Astrocyte of the cerebellum (primary cell): ENCODE measurements around the gene PLEKHA8.
A peak's percentile ranks its signal among the peaks of the same experiment; 100 is the strongest.

Experiments used
- DNase-seq: peaks from one replicate; pipeline ENCODE4 v3.0.0-alpha.2; 2011; ENCODE audit warnings: low read depth
- H3K4me3 ChIP-seq: 2 replicates; pipeline ENCODE4 v1.5.1; 2011; ENCODE audit warnings: mild to moderate bottlenecking, low read depth, low read length, moderate library complexity
- CTCF ChIP-seq: IDR thresholded peaks from 2 replicates; pipeline ENCODE4 v1.5.1; 2012; ENCODE audit warnings: low read length, low read depth, moderate library complexity, mild to moderate bottlenecking; ENCODE audit errors: missing control alignments
- in situ Hi-C: cut with HindIII; loops from 2 replicates; pipeline ENCODE4 v1.10.0; 2017; ENCODE audit warnings: low sequenced_read_pairs

Gene PLEKHA8

GRCh38 chr7:30068117-30068516 is 39.9 kb downstream of the PLEKHA8 start:
- TF ChIP-seq CTCF = no peak
- no peak overlapping the region for H3K4me3 ChIP-seq
- in situ Hi-C loops = loop anchor here (25.0 kb wide), 1 partner anchor 331 kb away; no protein-coding TSS in a partner anchor
- DNase-seq = peak; percentile 51

DNA sequence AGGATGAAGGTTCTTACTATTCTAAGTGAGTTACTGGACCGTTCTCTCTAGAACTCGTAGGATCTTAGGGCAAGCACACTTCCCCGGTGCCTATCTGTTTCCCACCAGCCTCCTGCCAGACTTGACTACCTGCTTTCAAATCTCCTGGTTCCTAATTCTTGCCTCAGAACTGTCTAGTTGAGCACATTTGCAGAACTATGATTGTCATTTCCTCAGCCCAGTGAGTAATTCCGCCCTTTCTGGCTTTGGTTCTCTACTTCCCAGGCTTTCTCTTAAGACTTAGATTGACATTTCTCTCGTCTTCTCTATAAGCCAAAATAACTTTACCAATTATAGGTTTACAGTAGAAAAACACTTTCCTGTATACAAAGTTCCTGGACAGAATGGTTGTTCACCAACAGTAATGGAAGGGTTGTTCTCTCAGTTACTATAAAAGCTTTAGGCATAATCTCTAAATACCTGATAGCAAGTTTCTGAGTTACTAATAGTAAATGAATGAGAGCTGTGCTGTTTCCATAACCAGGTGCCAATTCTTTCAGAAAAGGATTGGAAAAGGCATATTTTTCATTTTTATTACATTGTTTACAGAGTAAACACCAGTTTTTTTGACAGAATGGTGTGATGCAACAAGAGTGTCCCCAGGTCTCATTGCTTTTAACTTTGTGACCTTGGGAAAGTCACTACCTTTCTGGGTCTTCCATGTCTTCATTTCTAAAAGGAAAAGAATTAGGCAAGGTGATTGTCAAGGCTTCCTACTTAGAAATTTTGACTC is 41.1 kb downstream of the PLEKHA8 start:
- no peak overlapping the region for H3K4me3 ChIP-seq
- no peak for TF ChIP-seq CTCF
- in situ Hi-C loops = loop anchor here (25.0 kb wide), 1 partner anchor 332 kb away; no protein-coding TSS in a partner anchor
- DNase-seq = no peak

GRCh38 chr7:30070052-30070451 is 41.8 kb downstream of the PLEKHA8 start:
- no peak overlapping the region for H3K4me3 ChIP-seq
- in situ Hi-C loops = loop anchor here (25.0 kb wide), 1 partner anchor 333 kb away; no protein-coding TSS in a partner anchor
- TF ChIP-seq CTCF = no peak
- no peak for DNase-seq

DNA sequence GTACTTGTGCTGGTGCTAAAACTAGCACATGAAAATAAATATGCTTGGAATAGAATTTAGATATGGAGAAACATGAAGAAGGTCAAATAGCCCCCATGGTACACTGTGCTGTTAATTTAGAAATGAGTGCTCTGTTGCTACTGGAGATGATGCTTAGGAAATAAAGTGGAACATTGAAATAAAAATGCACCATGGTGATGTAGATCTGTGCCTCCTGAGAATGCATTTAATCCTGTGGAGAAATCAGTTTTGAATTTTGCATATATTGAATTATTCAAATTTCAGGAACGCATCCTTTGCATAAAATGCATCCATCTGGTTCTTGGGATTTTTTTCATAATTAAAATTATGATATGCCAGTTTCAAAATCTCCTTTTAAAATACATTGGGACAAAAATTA is 44.5 kb downstream of the PLEKHA8 start:
- no peak overlapping the region for H3K4me3 ChIP-seq
- TF ChIP-seq CTCF = no peak
- in situ Hi-C loops = loop anchor here (25.0 kb wide), 1 partner anchor 335 kb away; no protein-coding TSS in a partner anchor
- no peak for DNase-seq

DNA sequence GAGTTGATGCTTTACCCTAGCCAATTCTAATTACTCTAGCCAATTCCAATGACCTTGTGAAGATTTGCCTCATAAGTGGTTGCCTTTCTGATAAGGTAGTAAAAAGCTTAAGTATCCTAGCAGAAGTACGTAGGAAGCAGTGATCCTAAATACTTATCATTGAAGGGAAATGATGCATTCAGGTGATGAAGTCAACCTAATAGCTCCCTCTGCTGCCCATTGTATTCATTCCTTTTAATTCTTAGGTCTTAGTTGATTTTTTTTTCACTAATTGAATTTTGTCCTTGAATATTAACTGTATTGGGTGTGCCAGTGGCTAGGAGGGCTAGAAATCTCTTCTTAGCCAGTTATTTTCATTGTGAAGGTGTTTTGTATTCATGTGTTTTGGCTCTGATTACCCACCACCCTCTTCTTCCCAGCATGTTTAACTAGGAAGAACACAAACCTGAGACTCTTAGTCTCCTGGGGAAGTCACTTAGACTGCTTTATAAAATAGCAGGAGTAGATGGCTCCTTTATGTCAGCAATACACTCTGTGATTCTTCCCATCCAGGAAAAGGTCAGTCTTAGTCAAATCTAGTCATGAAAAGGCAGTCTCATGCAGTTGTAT is 46.3 kb downstream of the PLEKHA8 start:
- in situ Hi-C loops = loop anchor here (25.0 kb wide), 1 partner anchor 337 kb away; no protein-coding TSS in a partner anchor
- TF ChIP-seq CTCF = peak; percentile 50
- no peak overlapping the region for H3K4me3 ChIP-seq
- DNase-seq = peak; percentile 24

- in situ Hi-C loops = no loop called here
- no peak for TF ChIP-seq CTCF
- H3K4me3 ChIP-seq = no peak overlapping the region
- DNase-seq = no peak
These were observed 48.2 kb downstream of the PLEKHA8 start for GRCh38 chr7:30076411-30076810.
